Measurements from ENCODE around the gene FBN2. TPM values are rescaled to one million over a fixed set of nuclear protein-coding genes. Genes with fewer than 3 reads are reported as not detected.

FBN2 gene
- total RNA-seq, 1 experiment from 2014 or later: 0.42 TPM

GRCh38 chr5:128527077-128527476 is 11.0 kb downstream of the FBN2 start:
- no peaks in the 10 kb centered on the region for H3K9me3 ChIP-seq (ENCODE audit: control insufficient read depth in 1 of 2, insufficient read depth in 1 of 2, low read depth in 1 of 2, low read length in 2 of 2)
- TF ChIP-seq CBX3 (IDR thresholded peaks at IDR 0.05; ENCODE audit: low read depth): no peak
- TF ChIP-seq, protein P1, sequence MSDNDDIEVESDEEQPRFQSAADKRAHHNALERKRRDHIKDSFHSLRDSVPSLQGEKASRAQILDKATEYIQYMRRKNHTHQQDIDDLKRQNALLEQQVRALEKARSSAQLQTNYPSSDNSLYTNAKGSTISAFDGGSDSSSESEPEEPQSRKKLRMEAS (IDR thresholded peaks at IDR 0.05): no peak
- no peak for TF ChIP-seq CTCF (IDR thresholded peaks at IDR 0.05 in 2 of 3, conservative IDR thresholded peaks at IDR 0.05 in 1 of 3; ENCODE audit: borderline replicate concordance in 1 of 3, insufficient read depth in 1 of 3, low read depth in 2 of 3, low read length in 2 of 3)
- TF ChIP-seq, protein P2, sequence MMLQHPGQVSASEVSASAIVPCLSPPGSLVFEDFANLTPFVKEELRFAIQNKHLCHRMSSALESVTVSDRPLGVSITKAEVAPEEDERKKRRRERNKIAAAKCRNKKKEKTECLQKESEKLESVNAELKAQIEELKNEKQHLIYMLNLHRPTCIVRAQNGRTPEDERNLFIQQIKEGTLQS (IDR thresholded peaks at IDR 0.05): no peak
- no peak for TF ChIP-seq ZBTB33 (IDR thresholded peaks at IDR 0.05; ENCODE audit: extremely low read depth, insufficient replicate concordance, low read length)
- no peak for TF ChIP-seq JUND (IDR thresholded peaks at IDR 0.05)
- no peak for TF ChIP-seq EZH2 (IDR thresholded peaks at IDR 0.05)
- no peak for TF ChIP-seq POLR2A (IDR thresholded peaks at IDR 0.05; ENCODE audit: borderline replicate concordance, extremely low read depth, insufficient read depth, insufficient read length)
- TF ChIP-seq ELF1 (IDR thresholded peaks at IDR 0.05; ENCODE audit: borderline replicate concordance, low read depth): no peak
- no peak for TF ChIP-seq EGR1 (IDR thresholded peaks at IDR 0.05; ENCODE audit: low read depth)
- TF ChIP-seq ZFX (IDR thresholded peaks at IDR 0.05): no peak
- no peak for TF ChIP-seq SRF (IDR thresholded peaks at IDR 0.05; ENCODE audit: low read depth)
- TF ChIP-seq YY1 (IDR thresholded peaks at IDR 0.05; ENCODE audit: extremely low read depth, insufficient replicate concordance, low read depth, low read length): no peak
- no peak for TF ChIP-seq CEBPB (IDR thresholded peaks at IDR 0.05; ENCODE audit: low read depth)
- no peak for TF ChIP-seq REST (IDR thresholded peaks at IDR 0.05; ENCODE audit: low read depth)
- no peak for TF ChIP-seq FOSL1 (IDR thresholded peaks at IDR 0.05; ENCODE audit: low read depth)
- TF ChIP-seq POLR2AphosphoS5 (IDR thresholded peaks at IDR 0.05; ENCODE audit: low read depth, low read length): no peak
- no peak for TF ChIP-seq SIN3A (IDR thresholded peaks at IDR 0.05; ENCODE audit: low read depth)
- H3K9me2 ChIP-seq (ENCODE audit: insufficient read depth): no peaks in the 10 kb centered on the region
- ChIA-PET CTCF (no interaction called here), RAD21 (ENCODE audit: low non-redundant PET in 1 of 2, low total read pairs in 2 of 2, uncharacterized antibody in 2 of 2, unreplicated experiment in 2 of 2) (no interaction called here), POLR2A (no interaction called here)
- H3K27me3 ChIP-seq (ENCODE audit: insufficient read depth, low read length): no peaks in the 10 kb centered on the region
- H3K79me2 ChIP-seq (ENCODE audit: insufficient read depth, low read length): no peaks in the 10 kb centered on the region
- no peak overlapping the region for H2AFZ ChIP-seq (ENCODE audit: low read depth, low read length, poor library complexity, severe bottlenecking)
- ATAC-seq (no peak), DNase-seq (ENCODE audit: low read depth, low spot score) (no peak)
- no TSS peak for BruUV-seq (replicated peaks)
- no peaks in the 10 kb centered on the region for H3K36me3 ChIP-seq (ENCODE audit: control insufficient read depth in 1 of 2, insufficient read depth in 2 of 2, low read length in 2 of 2)
- H3K9ac ChIP-seq (ENCODE audit: low read length): no peak overlapping the region
- H3K4me1 ChIP-seq (ENCODE audit: control insufficient read depth in 1 of 2, insufficient read depth in 2 of 2, low read length in 2 of 2): no peaks in the 10 kb centered on the region
- H3K4me2 ChIP-seq (ENCODE audit: low read length): no peak overlapping the region
- no peaks in the 10 kb centered on the region for H4K20me1 ChIP-seq (ENCODE audit: insufficient read depth)
- intact Hi-C loops (cut with micrococcal nuclease): no loop called here
- H3K4me3 ChIP-seq (replicated peaks in 1 of 2; ENCODE audit: low read depth in 1 of 2, low read length in 2 of 2): no peak overlapping the region
- no peak overlapping the region for H3K27ac ChIP-seq (ENCODE audit: low read depth, low read length)
